Putamen (tissue), 1 donor: ENCODE data around the gene RNF5.
"Not testable (repeated sequence)": the region's sequence is repeated elsewhere in the genome, so short reads cannot be mapped to it uniquely, and the experiment has no call there.

Source experiments
- DNase-seq: peaks from one replicate; pipeline ENCODE4 v3.0.0-alpha.2; 2016; ENCODE audit warnings: low spot score

The RNF5 gene, protein sequence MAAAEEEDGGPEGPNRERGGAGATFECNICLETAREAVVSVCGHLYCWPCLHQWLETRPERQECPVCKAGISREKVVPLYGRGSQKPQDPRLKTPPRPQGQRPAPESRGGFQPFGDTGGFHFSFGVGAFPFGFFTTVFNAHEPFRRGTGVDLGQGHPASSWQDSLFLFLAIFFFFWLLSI

DNA sequence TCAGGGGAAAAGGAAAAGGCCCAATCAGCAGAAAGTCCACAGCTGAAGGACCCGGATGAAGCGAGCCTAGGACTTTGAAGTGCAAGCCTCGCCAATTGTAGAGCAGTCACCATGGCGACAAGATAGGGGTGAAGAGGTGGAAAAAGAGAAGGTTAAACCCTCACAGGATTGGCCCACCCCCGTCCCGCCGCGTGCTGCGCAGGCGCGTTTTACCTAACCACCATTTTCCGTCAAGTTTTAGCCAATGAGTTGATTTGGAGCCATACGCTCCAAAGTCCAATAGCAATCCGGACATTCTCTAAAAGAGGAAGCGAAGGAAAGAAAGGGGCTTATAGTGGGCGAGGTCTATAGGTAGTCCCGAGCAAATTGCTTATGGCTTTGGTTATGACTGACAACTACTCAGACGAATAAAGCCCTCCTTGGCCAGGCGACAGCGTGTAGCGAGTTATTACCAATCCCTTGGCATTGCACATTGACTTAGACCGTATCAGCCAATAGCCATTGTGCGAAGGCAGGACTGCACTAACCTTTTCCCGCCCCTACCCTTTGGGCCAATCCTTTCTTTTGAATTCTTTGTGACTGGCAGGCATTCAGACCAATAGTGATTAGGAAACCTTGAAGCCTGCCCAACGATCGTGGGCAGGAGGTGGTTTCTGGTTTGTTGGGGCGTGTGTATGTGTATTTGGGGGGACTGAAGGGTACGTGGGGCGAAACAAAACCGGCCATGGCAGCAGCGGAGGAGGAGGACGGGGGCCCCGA, at the start of gene RNF5:
RNF5 (plus strand) TSS at position 618 of the 759 bp plus-strand sequence; CDS start at position 725, 107 bp downstream.
- peak; percentile 100 for DNase-seq

DNA sequence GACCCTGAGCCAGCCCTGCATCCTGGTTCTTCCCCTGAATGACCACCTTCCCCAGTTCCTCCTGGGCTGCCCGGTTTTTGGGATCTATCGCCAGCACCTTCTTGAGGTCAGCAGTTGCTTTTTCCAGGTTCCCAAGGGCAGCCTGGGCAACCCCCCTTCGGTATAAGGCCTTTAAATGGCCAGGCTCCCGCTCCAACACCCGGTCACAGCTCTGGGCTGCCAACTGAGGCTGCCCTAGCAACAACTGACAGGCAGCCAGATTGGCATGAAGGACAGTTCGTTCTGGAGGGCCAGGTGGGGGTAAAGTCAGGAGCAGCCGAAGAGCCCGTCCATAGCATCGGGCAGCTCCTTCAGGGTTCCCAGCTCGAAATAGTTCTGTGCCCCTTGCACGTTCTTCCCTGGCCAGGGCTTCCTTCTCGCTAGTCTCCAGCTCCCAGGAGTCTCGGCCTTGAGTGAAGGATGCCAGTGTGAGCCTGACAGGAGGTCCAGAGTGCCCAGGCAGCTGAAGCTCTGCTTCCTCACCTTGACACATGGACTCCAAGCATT, 49.4 kb upstream of the RNF5 start:
- no peak for DNase-seq

DNA sequence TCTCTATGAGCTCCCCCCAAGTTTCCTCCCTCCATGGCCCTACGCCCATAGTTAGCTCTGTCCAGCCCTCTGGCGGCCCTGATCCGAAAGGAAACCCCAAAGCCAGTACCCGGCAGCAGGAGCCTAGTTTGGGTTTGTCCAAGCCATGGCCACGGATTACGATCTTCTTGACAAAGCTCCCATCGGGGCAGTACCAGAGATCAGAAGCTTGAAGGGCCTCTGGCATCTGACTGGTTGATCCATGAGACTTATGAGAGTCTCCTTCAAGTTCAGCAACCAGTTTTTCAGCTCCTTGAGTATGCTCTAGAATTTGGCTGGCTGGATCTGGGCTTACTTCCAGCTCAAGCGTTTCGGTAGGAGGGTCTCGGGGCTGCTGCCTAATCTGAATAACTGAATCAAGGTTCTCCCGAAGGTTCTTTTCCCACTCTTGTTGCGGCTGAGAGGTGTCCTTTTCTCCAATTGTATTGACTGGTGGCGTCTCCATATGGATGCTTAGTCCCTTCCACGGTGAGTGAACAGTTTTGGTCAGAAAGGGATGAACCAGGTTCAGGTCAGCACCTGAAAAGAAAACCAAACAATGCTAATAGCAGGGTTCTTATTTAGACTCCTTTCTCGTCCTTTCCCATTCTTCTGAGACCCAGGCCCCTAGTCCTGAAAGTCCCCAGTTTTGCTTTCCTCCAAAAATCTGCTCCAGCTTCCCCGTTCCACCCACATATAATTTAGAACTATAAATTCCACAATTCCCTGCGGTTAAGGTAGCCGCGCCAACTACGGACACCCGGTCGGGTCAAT, 48.7 kb upstream of the RNF5 start:
- no peak for DNase-seq

DNA sequence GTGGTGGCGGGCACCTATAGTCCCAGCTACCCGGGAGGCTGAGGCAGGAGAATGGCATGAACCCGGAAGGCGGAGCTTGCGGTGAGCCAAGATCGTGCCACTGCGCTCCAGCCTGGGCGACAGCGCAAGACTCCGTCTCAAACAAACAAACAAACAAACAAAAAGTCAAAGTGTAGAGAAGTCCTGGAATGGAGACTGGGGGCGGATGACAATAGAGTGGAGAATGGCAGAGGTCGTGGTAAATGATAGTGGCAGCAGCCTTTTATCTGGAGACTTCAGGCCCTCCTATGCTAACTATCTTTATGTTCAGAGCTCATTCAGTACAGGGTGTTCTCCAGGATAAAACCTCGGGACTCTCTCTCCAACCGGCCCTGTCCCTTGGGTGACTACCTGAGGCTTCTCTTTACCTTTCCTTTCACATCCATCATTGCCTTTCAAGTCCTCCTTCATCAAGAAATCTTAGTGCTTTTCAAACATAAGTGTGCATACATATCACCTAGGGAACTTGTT, 46.7 kb upstream of the RNF5 start:
- DNase-seq: no peak

DNA sequence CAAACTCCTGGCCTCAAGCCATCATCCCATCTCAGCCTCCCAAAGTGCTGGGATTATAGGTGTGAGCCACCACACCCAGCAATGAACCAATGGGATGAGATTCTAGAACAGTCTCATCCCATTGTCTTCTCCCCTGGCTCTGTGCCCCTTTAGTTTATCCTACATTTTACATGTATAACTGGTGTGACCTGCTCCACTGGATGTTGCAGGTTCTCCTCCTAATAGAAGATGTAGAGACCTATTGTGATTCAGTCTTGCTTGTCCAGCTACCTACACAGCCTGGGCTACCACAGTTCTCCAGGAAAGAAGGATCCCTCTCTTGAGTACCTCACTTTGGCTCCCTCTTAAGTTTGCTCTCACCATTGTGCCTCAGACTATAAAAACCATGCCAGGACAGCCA, 46.1 kb upstream of the RNF5 start:
- no peak for DNase-seq

DNA sequence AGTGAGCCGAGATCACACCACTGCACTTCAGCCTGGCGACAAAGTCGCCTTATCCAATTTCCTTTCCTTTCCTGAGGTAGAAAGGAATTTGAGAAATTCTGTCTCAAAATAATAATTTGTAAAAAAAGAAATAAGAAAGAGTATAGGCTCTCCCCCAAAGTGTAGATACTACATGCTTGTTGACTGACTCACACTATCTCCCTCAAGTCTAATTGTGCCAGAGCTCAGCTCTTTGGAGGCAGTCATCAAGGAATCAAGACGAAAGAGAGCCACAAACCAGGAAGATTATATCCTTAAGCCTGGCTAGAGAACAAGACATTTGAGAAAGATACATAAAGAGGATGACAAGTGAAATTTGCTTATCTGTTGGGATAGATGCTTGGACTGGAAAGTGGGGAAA, 44.4 kb upstream of the RNF5 start:
- no peak for DNase-seq

DNA sequence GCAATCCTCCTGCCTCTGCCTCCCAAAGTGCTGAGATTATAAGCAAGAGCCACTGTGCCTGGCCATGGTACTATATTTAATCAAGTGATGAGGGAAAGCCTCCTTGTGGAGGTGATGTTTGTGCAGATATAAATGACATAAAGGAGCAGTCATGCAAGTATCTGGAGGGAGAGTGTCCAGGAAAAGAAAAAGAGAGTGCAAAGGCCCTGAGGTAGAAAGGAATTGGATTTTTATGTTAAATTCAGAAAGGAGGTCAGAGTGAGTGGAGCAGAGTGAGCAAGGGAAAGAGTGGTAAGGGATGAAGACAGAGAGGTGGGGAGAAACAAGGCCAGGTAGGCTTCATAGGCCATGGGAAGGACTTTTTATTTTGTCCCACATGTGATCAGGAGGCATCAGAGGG, 40.8 kb upstream of the RNF5 start:
- DNase-seq: no peak

DNA sequence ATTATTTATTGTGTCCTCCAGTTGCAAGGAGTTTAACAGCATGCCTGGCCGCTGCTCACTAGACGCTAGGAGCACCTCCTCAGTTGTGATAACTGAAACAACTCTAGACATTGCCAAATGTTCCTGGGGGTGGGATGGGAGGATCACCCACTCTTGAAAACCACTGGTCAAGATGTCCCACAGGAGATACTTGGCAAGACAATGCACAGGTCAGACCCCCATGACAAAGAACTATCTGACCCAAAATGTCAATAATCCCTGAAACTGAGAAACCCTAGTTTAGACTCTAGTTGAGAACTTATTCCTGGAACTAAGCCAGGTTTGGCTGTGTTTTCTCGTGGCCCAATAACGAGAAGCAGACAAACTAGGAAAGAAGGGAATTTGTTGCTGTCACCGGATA, 38.6 kb upstream of the RNF5 start:
- DNase-seq: no peak

DNA sequence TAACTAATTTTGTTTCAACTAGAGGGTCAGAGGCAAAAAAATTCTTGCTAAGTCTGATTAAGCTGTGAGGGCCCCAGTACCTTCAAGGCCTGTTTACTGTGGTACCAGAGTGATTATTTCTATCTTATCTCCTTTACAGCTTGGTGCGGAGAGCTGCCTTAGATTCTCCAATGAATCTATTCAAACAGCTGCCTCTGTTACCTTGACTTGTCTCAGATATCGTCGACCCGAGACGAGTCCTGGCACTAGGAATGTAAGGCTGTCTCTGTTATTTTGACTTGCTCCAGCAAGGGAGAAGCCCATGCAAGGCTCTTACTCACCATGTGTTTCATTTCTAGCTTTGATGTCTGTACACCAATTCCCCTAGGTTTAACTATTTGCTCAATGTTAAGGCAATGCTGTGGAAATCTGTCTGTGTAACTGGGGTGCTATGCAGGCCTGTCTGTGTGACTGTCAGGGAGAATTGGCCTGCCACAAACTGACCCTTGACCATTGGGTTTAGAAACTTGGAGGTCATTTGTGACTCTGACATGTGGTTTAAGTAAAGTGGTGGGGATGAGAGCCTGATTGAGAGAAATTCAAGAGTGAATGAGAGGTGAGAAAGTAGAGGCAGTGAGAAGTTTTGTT, 37.7 kb upstream of the RNF5 start:
- no peak for DNase-seq

DNA sequence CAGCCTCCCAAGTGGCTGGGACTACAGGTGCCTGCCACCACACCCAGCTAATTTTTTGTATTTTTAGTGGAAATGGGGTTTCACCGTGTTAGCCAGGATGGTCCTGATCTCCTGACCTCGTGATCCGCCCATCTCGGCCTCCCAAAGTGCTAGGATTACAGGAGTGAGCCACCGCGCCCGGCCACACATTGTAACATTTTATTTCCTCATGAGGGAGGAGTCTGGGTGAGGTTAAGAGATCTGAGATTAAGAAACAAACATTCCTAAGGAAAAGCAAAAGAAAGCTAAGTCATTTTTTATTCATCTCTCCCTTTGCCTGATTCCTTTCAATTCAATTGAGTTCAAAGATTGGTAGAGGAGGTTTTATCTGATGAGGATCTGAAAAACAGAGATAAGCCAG, 34.0 kb upstream of the RNF5 start:
- not testable (repeated sequence) for DNase-seq

DNA sequence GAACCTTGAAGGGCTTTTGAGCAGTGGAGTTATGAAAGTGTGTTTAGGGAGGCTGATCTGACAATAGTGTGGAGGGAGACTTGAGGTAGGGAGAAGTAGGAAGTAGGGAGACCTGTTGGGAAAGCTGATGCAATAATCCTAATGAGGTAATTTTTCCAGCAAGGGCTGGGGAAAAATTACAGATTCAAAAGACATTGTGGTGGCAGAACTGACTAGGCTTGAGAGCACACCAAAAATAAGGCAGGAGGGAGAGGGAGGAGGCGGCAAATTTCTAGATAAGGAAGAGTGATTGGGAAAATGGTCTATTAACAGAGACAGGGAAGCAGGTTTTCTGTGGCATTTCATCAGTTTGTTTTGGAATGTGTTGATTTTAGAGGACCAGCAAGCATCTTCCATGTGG, 31.9 kb upstream of the RNF5 start:
- peak; percentile 58 for DNase-seq

DNA sequence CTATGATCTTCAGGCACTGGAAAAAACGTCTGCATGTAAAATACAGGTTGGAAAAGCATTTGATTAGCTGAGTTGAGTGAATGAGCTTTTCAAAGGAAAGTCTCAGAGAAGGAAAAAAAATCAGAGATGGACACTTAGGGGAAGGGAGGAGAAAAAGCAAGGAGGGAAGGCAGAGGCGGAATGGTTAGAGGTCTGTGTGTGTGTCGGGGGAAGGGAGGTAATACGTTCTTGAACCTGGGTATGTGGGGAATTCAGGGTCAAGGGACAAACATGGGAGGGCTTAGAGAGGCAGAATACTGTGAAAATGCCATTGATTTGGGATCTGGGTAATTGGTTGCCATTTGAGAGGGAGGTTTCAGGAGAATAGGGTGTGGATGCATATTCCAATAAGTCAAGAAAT, 31.5 kb upstream of the RNF5 start:
- no peak for DNase-seq

DNA sequence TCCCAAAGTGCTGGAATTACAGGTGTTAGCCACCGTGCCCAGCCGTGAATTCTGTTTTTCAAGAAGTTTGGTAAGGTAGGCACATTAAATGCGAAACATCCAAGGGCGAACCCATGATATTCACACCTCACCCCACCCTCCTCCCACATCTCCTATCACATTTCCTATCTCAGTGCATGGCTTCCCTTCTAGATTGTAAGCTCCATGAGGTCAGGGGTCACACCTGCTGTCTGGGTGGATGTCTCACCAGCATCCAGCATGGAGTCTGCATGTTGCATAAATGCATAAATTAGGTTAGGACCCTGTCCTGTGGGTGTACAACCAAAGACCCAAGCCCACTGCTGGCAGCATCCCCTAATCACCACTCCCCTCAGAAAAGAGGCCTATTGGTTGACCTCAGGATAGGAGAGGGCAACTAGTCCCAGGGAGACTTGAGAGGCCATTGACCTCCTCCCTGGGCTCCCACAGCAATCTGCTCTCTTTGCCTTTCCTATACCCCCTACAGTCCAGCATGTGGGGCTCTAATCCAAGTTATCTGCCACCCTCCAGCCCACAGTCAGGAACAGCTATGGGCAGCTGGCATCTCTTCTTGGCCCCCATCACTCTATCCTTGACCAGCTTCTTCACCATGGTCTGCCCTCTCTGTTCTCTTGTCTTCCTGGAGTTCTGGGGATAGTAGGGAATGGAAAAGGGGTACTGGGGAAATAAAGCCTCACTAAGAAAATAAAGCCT, 30.6 kb upstream of the RNF5 start:
- no peak for DNase-seq

DNA sequence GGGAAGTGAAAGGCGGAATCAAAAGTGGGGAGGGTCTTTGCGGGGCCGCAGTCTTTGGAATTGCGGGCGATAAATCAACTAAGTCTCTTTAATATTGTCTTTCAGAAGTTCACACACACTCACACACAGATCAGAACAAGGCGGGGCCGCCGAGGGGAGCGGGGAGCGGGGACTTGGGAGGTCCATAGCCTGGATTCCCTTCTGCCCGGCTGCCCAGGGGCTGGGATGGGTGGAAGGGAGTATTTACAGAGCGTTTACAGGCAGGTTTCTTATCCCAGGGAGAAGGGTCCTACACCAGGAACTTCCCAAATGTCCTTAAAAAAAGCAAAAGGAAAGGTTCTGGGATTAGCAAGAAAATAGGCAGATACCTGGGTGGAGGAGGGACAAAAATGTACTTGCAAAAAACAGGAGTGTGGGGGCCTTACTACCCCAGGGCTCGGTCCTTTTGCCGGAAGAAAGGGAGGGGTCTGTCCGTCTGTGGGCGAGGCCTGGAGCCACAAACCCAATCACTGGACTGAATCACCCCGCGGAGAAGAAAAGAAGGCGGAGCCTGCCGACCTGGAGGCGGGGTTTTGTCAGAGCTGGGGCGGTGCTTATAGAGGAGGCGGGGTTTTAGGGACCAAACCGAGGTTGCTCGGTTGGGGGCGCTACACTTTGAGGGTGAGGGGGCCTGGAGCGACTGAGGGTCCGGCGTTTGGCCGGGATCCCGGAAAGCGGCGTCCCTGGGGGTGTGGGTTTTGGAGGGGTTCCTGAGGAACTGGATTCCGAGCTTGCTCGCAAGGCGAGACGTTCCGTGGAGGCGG, 29.7 kb upstream of the RNF5 start:
- no peak for DNase-seq

DNA sequence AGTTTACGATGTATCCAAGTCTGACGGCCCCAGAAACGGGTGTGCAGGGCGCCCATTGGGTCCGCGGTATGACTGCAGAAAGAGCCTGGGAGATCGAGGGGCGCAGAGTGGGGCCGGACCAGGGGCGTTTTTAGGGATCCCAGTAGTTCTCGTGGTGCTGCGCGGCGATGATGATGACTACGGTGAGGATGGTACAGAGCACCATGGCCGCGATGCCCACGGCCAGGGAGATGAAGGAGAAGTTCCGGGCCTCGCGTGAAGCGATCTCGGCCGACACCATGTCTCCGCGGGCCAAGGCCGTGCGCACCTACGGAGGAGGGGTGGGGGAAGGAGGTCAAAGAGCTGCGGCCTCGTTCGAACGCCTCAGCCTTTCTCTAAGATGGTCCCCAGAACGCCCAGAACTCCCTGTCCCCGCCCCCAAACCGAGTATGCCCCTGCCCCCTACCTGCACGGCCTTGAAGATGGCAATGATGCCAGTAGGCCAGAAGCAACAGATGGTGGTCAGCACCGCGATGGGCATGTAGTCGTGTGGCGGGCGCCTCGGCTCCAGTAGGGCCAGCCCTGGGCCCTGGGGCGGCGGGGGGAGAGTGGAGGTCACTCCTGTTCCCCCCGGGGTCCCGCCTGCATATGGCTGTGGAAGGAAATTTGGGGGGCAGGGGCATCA, 29.0 kb upstream of the RNF5 start:
- DNase-seq: no peak

DNA sequence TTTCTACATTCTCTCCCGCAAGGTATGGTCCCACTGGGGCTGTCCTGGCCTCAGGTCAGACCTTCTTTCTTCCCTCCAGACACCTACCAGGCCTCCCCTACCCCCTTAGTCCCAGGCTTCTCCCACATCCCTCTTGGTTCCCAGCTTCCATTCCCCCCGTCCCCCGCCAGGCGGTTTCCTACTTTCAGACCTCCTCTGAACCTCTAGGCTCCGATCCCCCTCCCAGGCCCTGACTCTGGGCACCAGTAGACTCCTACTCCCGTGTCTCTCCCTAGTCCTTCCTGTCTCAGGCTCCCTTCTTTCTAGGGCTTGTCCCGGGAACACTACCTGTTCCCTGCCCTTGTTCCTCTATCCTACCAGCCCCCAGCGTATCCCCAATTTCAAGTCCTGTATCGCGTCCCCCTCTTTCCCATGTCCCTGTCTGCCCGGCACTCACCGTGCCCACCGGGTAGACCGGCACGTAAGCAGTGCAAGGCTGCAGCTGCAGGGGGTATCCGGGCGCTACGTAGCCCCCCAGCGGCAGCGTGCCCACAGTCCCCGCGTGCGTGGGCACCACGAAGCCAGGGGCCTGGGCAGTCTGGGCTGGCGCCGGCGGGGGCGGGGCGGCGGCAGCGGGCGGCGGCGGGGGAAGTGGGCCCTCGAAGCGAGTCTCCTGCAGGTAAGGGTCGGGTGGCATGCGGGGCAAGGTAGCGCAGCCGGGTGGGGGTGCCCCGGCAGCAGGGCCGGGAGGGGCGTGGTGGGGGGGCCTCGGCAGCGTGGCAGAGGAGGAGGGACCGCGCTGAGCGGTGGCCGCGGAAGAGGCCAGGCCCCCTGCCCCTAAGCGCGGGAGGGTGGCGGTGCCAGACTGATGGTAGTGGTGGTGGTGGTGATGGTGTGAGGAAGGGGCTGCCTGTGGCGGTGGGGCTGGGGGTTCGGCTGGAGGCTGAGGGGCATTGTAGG, 28.0 kb upstream of the RNF5 start:
- no peak for DNase-seq

DNA sequence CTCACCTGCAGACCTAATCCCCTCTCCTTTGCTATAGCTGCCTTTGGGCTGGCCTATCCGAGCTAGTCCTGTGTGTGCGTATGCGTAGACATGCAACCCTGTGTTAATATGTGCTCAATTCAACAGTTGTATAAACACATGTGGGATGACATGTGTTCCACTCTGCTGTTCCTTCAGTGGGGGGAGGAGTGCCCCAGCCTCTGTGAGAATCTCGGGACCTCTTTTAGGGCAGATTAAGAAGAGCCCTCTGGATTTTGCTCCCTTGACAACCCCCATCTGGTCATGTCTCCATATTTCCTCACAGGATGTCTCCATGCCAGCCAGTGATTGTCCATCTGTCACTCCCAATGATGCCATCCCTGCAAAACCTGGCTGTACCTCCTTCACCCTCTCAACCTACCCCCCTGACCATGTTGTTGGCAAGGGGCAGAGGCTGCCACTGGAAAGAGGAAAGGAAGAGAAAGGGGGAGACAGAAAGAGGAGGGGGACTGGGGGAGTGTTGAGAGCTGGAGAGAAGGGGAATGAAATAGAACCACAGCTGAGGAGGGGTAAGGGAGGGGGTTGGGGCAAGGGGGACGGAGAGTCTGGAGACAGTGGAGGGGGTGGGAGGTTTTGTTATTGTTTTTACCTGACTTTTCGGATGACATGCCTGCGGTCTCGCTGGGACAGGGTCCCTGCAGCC, 26.9 kb upstream of the RNF5 start:
- no peak for DNase-seq
